ENCODE measurements around the gene TNNC1.

TNNC1 gene

DNA sequence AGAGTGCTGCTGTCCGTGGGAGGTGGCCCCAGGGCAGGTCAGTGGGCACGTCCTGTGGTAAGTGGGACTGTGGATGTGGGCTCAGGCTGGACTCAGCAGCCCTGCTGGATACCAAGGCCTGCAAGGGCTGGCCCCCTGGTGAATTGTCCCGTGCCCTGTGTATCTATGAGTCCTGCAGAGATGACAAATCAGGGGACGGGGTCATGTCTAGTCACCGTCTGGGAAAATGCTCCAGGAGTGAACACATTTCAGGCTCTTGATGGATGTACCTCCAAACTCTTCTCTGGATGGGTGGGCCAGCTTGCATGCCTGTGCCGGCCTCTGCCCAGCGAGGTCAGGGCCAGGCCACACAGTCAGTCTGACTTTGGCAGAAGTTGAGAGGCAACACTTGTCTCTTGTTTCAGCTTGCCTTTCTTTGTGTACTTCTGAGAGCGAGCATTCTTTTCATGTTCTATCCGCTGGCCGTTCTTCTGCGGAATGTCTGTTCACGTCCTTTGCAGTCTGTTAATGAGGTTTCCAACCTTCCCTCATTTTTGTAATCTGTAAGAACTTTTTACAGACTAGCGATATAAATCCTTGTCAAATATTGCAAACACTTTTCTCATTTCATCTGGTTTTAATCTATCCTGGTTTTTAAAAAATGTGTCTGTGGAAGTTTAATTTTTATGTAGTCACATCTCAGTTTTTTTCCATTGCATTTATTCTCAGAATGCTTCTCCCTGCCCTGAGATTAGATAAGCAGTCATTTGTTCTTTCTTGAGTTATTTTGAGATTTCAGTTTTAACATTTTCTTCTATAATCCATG is 29.9 kb upstream of the TNNC1 start:
- no peak for DNase-seq (ENCODE audit: low spot score)

DNA sequence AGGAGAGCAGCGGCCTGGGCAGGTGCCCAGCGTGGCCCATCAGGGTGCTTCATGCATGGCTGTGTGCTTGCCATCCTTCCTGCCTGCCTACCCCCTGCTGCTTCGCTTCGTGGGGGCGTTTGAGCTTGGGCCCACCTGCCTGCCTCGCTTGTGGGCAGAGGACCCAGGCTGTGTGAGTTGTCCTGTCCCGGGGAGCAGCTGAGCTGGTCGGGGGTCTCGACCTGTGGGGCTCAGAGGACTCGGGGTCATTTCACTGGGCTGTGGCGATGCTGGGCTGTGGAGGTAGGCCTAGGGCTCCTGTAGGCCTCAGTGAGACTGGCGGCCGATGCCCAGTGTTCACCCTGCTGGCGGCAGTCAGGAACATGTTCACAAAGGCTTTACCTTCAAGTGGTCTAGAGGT is 29.2 kb upstream of the TNNC1 start:
- no peak for DNase-seq (ENCODE audit: low spot score)

DNA sequence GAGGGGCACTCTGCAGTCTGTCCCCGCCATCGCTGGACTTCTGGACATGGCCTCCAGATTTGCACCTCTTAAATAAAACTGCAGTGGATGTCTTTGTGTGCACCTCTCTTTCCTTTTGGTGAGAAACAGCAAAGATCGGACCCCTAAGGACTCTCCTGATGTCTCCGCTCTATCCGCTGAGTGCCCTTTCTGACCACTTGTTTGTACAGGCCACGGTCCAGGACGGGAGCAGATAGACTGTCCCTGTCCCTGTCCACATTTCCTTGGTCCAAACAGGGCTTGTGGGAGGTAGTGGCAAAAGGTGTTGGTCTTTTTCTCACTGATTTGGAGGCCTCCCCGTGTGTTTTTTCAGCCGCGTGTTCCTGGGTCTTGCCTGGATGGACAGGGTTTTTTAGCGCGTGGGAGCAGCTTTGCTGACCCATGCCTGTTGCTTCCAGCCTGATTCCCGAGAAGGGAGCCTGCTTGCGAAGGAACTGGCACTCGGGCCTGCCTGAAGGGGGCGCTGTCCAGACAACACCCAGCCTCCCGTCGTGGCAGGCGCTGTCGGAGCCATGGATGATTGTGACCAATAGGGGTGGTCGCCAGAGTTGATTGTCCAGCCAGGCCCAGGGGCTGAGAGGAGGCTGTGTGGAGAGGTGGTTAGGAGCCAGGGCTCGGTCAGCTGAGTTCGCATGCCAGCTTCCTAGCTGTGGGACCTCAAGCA is 28.1 kb upstream of the TNNC1 start:
- DNase-seq (ENCODE audit: low spot score), result no peak

DNA sequence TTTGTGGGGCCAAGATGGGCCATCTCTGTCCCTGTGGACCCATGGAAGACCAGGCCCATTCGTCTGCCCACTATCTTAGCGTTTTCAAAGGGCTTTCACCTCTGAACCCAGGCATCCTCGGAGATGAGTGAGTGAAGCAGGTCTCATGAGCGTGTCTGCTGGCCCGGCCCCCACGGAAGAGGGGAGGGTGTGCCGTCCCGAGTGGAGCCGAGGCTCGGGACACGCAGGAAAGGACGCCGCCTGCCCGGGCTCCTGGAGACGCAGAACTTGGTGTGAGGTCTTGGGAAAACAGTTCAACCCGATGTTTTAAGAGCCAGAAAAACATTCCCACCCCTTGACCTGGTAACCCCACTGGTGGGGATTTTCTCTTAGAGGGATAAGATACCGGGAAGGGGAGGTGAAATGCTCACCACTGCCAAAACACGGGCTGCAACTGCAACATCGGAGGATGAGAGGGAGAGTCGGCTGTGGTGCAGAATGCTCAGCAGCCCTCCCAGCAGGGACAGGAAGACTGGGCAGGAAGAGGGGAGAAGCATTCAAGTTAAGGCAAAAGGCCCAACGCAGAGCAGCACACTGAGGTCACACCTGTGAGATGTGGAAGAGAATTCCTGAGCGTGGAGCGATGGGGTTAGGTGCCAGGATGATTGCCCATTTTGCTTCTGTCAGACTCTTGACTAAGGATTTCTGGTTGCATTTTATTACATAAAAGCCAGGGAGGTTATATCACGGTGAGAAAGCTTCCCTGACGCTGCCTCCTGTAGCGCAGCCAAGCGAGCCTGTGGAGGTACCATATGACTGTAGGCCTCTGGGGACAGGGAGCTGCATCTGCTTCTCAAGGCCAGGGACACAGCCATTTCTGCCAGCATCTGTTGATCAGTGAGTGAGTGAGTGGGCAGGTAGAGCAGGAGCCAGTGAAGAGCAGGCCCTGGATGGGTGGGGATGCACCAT is 27.2 kb upstream of the TNNC1 start:
- DNase-seq (ENCODE audit: low spot score), result no peak

DNA sequence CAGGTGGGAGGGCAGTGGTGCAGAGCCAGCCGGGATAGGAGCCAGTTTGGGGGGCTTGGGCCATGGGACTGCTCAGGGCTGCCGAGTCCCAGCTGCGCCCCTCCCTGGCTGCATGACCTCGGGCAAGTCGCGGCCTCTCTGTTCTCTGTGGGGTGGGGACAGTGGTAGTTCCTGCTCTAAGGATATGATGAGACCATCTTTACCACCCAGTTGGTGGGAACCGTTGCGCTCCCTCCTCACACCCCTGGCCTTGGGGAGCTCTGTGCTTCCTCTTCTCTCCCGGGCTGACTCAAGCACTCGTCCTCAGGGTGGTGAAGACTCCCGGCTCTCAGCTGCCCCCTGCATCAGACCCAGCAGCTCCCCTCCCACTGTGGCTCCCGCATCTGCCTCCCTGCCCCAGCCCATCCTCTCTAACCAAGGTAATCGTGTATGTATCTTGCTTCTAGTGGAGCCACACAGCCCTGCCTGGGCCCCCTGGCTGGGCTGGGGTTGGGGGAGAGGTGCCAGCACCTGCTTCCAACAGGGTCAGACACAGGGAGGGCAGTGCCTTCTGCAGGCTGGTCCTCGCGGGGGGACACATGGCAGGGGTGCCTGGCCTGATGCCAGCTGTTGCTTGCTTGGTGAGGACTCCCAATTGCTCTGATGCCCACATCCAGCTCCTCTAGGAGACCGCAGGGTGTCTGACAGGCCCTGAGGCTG is 26.2 kb upstream of the TNNC1 start:
- no peak for DNase-seq (ENCODE audit: low spot score)

DNA sequence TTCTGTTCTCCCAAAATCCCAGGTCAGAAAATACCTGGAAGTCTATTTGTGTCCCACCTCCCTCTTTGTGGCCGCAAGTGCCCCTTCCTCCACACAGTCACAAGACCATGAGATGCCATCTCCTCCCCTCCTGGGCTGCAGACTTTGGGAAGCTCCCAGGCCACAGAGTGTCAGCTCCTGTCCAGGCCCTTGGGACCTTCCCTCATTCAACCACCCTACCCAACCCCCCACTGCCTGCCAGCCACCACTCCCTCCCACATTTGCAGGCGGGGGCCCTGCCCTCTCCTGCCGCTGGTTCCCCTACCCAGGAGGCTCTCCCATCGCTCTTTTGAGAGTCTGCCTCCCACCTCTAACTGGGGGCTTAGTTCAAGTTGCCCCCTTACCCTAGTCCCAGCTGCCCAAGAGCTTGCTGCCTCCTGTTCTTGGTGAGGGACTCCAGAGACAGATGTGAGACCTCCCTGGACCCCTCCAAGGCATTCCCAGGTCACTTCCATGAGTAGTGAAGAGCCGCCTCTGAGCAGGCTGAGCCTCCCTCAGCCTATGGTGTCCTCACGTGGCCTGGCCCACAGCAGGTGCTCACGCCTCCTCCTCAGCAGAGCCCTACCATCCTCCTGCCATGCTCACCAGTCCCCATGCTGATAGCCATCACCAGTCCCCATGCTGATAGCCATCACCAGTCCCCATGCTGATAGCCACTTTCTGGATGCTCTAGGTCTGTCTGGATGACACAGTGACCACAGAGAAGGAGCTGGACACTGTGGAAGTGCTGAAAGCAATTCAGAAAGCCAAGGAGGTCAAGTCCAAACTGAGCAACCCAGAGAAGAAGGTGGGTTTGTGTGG is 25.4 kb upstream of the TNNC1 start:
- DNase-seq (ENCODE audit: low spot score), result no peak

DNA sequence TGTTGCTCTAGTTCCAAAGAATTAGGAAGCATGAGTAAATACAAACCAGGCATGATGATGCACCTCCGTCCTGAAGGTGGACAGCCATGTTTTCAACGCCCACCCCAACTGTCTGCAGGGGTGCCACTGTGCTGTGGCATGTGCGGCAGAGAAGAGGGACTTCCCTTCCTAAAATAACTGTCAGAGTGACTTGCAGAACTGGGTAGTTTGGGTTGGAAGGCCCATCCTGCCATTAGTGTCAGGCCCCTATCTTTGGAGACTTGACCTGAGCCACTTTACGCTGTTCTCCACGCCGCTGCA is 23.9 kb upstream of the TNNC1 start:
- DNase-seq (ENCODE audit: low spot score), result no peak

DNA sequence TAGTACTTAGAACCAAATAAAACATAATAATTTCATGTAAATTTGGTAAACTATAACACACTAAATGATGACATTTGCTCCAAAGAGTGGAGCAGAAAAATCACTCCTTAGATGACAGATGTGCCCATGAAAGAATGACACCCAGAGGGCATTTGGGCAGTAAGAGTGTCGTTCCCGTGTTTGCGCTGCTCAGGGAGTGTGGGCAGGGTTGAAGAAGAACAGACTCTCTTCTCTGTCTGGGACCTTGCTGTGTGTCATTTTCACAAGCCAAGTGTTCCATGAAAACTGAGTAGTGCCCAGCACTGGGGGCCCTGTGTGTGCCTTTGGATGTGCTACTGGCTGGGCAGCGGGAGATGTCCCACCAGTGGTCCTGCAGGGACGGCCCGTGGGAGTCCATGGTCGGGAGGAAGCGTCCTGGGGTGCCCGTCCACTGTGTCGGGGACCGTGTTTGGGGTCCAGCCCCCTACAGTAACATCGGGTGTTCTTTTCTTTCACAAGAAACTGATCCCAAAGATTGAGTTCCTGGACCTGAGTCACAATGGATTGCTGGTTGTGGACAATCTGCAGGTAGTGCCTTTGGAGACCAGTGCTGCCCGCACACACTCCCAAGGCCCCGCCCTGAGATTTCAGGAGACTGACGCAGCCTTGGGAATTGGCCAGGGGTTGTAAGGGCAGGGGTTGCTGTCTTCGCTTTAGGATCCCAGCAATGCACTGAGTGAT is 23.4 kb upstream of the TNNC1 start:
- no peak for DNase-seq (ENCODE audit: low spot score)

DNA sequence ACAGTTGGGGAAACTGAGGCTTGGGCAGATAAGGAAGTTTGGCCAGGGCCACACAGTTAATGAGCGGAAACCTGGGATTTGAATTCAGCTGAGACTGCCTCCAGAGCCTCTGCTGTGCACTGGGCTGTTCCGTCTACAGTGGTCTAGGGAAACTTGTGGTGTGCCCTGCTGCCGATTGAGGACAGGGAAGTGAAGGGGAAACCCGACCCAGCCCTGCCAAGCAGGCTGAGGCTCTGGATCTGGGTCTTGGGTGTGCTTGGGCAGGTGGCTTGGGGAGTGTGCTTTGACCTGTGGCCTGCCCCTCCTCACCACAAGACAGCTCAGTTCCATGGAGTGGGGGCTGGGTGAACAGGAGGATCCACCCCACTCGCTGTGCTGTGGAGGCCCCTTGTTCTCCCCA is 19.2 kb upstream of the TNNC1 start:
- DNase-seq (ENCODE audit: low spot score), result no peak

DNA sequence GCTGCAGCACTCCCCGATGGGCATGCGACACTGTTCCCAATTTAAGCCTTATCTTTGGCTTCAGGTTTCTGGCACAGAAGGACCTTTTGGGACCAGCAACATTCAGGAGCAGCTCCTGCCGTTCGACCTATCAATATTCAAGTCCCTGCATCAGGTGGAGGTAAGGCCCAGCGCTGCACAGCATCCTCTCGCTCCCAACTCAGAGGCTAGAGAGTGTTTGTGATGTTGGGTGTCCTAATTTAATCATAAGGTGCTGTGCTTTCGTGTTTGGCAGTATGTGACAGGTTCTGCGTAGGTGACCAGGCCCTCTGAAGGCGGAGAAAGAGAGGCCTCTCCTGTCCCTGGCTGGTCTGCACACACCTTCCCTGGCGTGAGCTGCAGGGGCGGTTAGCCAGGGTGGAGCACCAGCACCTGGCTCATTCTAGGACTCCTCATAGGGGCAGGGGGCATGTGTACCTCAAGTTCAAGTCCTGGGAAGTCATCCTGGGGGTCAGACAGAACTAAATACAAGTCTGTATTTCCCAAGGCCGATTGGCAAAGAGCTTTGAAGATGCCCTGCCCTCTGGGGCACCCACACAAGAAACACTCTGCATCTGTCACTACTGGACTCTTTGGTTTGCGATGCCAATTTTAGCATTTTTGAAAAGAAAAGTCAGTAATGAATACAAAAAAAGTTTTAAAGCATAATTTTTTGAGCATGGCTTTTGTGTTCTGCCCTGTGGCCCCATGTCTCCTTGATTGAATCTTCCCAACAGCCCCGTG is 18.6 kb upstream of the TNNC1 start:
- DNase-seq (ENCODE audit: low spot score), result no peak

DNA sequence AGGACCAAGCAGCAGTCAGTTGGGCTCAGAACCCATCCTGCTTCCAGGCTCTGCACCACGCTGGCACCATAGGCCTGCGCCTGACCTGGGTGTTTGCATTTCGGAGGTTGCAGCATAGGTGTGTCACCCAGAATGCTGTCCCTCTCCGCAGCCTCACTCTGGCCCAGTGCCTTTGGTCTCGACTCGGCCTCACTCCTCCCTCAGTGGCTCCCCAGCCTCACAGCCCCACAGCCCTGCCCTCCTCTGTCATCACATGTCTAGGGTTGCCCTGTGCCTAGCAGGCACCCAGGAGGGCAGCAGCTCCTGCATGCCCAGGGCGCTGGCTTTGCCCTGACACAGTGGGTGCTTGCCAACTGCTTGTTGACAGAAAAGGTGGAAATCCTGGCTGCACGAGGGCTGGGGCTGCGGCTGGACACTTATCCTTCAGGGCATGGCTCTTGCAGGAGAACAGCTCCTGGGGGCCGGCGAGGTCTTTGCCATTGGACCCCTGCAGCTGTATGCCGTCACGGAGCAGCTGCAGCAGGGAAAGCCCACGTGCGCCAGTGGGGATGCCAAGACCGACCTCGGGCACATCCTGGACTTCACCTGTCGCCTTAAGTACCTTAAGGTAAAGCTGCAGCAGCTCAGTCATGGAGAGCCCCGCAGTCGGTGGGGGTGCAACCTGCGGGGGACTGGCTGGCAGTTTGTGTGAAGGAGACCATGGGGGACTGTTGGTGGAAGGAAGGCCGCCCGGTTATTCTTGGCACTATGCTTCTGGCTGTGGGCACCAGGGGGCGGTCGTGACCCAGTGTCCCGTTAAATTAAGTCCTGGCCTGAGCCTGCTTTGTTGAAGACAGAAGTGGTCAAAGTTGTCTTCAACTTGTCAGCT is 17.8 kb upstream of the TNNC1 start:
- no peak for DNase-seq (ENCODE audit: low spot score)

DNA sequence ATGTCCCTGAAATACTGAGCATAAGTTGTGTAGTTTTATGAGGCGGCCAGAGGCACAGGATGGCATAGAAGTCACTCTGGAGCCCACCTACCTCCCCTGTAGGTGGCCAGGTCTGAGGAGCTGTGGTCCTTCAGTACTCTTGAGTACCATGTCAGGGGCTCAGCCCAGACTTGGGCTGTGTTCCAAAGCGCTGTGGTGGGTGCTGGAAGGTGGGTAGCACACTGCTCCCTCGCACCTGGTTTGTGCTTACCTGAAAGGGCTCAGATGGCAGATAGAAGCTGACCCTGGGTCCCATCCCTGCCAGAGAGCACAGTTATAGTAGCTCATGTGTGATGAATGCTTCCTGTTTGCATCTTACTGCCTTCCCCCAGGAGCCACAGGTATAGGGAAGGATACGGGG is 17.1 kb upstream of the TNNC1 start:
- no peak for DNase-seq (ENCODE audit: low spot score)

DNA sequence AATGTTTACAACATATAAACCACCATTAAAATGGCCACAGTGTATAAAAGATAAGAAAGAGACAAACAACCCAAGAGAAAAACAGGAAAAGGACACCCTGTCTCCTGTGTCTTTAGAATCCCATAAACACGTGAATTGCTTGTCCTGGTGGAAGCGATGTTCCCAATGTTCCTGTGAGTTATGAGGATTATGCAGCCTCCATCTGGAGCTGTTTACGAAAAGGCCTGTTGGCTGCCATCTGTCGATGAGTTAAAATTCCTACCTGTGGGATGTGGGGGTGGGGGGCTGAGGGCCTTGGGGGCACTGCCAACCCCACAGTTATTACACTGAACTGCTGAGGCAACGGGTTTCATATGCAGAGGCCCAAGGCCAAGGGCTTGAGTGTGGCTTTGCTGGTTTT is 15.2 kb upstream of the TNNC1 start:
- DNase-seq (ENCODE audit: low spot score), result no peak

DNA sequence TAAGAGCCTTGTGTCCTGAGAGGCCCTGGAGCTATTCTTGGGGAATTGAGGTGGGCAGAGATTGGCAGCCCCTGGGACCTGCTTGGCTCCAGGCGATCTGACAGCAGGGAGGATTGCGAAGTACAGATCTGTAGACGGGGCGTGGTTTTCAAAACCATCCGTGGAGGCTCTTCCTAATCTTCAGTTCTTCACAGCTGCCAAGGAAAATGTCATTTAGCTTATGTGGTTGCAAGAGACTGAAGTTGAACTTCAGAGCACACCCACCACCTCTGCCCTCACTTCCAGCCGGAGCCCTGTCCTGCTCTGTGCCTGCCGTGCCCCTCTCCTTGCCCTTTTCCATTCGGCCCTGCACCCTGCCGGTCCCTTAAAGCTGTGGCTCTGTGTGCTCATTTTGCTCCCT is 14.5 kb upstream of the TNNC1 start:
- DNase-seq (ENCODE audit: low spot score), result no peak

DNA sequence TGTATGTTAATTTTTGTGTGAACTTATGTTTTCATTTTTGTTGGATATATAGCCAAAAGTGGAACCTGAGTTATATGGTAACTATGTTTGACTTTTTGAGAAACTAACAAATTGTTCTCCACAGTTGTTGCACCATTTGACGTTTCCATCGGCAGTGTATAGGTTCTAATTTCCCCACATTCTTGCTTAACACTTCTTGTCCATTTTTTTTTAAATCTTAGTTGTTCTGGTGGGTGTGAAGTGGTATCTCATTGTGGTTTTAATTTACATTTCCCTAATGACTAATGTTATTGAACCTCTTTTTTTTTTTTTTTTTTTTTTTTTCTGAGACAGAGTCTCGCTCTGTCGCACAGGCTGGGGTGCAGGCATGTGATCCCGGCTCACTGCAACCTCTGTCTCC is 9.6 kb upstream of the TNNC1 start:
- DNase-seq (ENCODE audit: low spot score), result no peak

DNA sequence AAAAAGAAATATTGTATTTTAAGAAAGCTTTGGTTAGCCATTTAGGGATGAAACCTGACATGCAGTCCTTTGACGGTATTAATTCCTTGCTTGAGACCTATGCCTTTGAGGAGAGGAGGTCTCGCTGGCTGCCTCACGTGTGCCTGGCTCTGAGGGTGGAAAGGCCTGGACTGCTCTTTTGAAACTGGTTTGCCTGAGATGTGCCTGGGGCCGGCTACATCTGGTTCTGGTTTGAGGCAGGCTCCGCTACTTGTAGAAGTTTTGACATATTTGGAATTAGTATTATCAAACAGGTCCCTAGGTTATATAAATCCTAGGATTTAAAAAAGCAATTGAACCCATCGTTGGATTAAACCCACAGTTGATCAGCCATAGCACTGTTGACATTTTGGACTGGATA is 8.0 kb upstream of the TNNC1 start:
- DNase-seq (ENCODE audit: low spot score), result no peak

DNA sequence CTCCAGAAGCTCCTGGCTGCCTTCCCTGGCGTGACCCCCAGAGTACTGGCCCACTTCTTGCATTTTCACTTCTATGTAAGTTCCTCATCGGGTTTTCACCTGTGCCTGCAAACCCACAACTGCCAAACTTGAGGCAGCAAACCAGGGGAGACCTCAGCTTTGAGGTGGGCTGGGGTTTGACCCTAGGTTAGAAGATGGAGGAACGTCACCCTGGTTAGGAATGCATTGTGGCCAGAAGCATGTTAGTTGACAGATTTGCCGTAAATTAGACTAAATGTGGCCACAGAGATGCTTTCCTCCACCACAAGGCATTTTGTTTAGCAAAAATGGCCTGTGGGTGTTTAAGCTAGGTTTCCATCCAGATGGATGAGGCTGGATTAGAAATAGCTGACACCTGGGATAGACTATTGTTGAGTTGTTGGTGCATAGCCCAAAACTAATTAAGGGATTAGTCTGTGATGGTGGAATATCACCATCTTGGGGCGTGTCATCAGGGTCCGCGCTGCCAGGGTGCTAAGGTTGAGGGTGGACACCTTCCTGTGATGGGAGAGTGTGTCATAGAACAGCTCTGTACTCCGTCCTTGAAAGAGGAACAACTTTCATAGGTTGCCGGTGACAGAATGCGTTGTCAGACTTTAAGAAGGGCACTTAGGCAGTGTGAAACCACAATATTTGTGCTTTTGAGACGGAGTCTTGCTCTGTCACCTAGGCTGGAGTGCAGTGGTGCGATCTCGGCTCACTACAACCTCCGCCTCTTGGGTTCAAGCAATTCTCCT is 5.1 kb upstream of the TNNC1 start:
- no peak for DNase-seq (ENCODE audit: low spot score)

All from LoVo (cell line).